SK-N-SH treated with all-trans-retinoic acid at 6 μM for 48 hours (cell line): ENCODE results near the gene ONECUT3.

Experiments
- ATAC-seq: fragments of 200-7000 bp; cut with Tn5 transposase; 3 replicates; pipeline ENCODE4 v1.9.1; 2020; ENCODE audit warnings: mild to moderate bottlenecking, moderate library complexity
- ARNTL ChIP-seq: fragments of 450-650 bp; formaldehyde crosslinking; IDR thresholded peaks from 2 replicates; pipeline ENCODE4 v1.5.0; 2020; ENCODE audit warnings: low read depth, mild to moderate bottlenecking, moderate library complexity, borderline replicate concordance
- BACH2 ChIP-seq: fragments of 250-450 bp; sonication (Bioruptor Pico); IDR thresholded peaks from 2 replicates; pipeline ENCODE4 v1.9.0; 2021; ENCODE audit warnings: mild to moderate bottlenecking, borderline replicate concordance
- CSDC2 ChIP-seq: fragments of 250-450 bp; sonication (Bioruptor Pico); IDR thresholded peaks from 2 replicates; pipeline ENCODE4 v1.5.0; 2020; ENCODE audit warnings: mild to moderate bottlenecking, moderate library complexity
- ESRRG ChIP-seq: fragments of 250-450 bp; sonication (Bioruptor Pico); IDR thresholded peaks from 2 replicates; pipeline ENCODE4 v1.6.1; 2021; ENCODE audit warnings: mild to moderate bottlenecking
- GLIS3 ChIP-seq: fragments of 250-450 bp; sonication (Bioruptor Pico); IDR thresholded peaks from 2 replicates; pipeline ENCODE4 v1.5.0; 2020; ENCODE audit warnings: mild to moderate bottlenecking, moderate library complexity
- ISL1 ChIP-seq: fragments of 250-450 bp; sonication (Bioruptor Pico); IDR thresholded peaks from 2 replicates; pipeline ENCODE4 v2.1.2; 2022; ENCODE audit warnings: mild to moderate bottlenecking, moderate library complexity
- OSR1 ChIP-seq: fragments of 250-450 bp; sonication (Bioruptor Pico); IDR thresholded peaks from 2 replicates; pipeline ENCODE4 v1.8.0; 2022; ENCODE audit warnings: moderate library complexity, mild to moderate bottlenecking, inconsistent platforms
- PPARA ChIP-seq: fragments of 250-450 bp; sonication (Bioruptor Pico); IDR thresholded peaks from 2 replicates; pipeline ENCODE4 v1.5.0; 2020; ENCODE audit warnings: mild to moderate bottlenecking, borderline replicate concordance
- RARB ChIP-seq: fragments of 250-450 bp; sonication (Bioruptor Pico); IDR thresholded peaks from 2 replicates; pipeline ENCODE4 v1.8.0; 2021; ENCODE audit warnings: mild to moderate bottlenecking, moderate library complexity
- TCF4 ChIP-seq: fragments of 250-450 bp; sonication (Bioruptor Pico); IDR thresholded peaks from 2 replicates; pipeline ENCODE4 v1.8.0; 2021; ENCODE audit warnings: mild to moderate bottlenecking, moderate library complexity, borderline replicate concordance
- TOX ChIP-seq: fragments of 250-450 bp; sonication (Bioruptor Pico); IDR thresholded peaks from 2 replicates; pipeline ENCODE4 v1.8.0; 2021; ENCODE audit warnings: mild to moderate bottlenecking, moderate library complexity, borderline replicate concordance
- ZC3H10 ChIP-seq: fragments of 250-450 bp; sonication (Bioruptor Pico); IDR thresholded peaks from 2 replicates; pipeline ENCODE4 v1.5.1; 2021; ENCODE audit warnings: mild to moderate bottlenecking, moderate library complexity
- ZFP3 ChIP-seq: fragments of 250-450 bp; sonication (Bioruptor Pico); IDR thresholded peaks from 2 replicates; pipeline ENCODE4 v1.5.0; 2020; ENCODE audit warnings: mild to moderate bottlenecking, moderate library complexity
- ZNF565 ChIP-seq: fragments of 450-650 bp; formaldehyde crosslinking; conservative IDR thresholded peaks from 2 replicates; pipeline ENCODE4 v1.5.0; 2020; ENCODE audit warnings: low read depth, mild to moderate bottlenecking, moderate library complexity
- ZNF70 ChIP-seq: fragments of 450-650 bp; formaldehyde crosslinking; IDR thresholded peaks from 2 replicates; pipeline ENCODE4 v1.5.0; 2020; ENCODE audit warnings: mild to moderate bottlenecking, moderate library complexity
- ZNF8 ChIP-seq: fragments of 450-650 bp; formaldehyde crosslinking; IDR thresholded peaks from 2 replicates; pipeline ENCODE4 v1.5.0; 2020; ENCODE audit warnings: mild to moderate bottlenecking, moderate library complexity
- TF ChIP-seq, protein P1 (sequence below): fragments of 250-450 bp; sonication (Bioruptor Pico); IDR thresholded peaks from 2 replicates; pipeline ENCODE4 v1.8.0; 2021; ENCODE audit warnings: low read depth, mild to moderate bottlenecking, moderate library complexity, borderline replicate concordance
- TF ChIP-seq, protein P2 (sequence below): fragments of 250-450 bp; sonication (Bioruptor Pico); IDR thresholded peaks from 2 replicates; pipeline ENCODE4 v1.5.1; 2020; ENCODE audit warnings: low read depth, mild to moderate bottlenecking, moderate library complexity
- TF ChIP-seq, protein P3 (sequence below): fragments of 250-450 bp; sonication (Bioruptor Pico); IDR thresholded peaks from 2 replicates; pipeline ENCODE4 v1.5.0; 2020; ENCODE audit warnings: mild to moderate bottlenecking, moderate library complexity
- TF ChIP-seq, protein P4 (sequence below): fragments of 250-450 bp; sonication (Bioruptor Pico); IDR thresholded peaks from 2 replicates; pipeline ENCODE4 v1.8.0; 2020; ENCODE audit warnings: mild to moderate bottlenecking, moderate library complexity, borderline replicate concordance
- TF ChIP-seq, protein P5 (sequence below): fragments of 250-450 bp; sonication (Bioruptor Pico); IDR thresholded peaks from 2 replicates; pipeline ENCODE4 v1.5.1; 2021; ENCODE audit warnings: mild to moderate bottlenecking, moderate library complexity

ONECUT3 gene

DNA sequence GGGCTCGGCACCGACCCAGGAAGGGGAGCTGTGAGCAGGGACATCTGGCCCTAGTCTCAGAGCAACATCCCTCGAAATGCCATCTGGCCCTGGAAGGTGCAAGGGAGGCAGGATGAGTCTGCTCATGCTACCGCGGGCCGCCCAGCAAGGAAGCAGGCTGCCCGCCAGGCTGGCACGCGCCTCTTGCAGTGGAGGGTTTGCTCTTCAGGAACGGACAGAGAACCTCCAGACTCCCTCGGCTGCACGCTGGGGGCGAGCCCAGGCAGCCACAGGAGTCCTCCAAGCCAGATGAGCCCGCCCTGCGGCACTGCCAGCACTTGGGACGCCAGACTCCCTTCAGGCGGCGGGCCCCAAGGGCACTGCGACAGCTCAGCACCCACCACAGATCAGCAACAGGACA, 68.9 kb downstream of the ONECUT3 start:
- no peak for ATAC-seq

DNA sequence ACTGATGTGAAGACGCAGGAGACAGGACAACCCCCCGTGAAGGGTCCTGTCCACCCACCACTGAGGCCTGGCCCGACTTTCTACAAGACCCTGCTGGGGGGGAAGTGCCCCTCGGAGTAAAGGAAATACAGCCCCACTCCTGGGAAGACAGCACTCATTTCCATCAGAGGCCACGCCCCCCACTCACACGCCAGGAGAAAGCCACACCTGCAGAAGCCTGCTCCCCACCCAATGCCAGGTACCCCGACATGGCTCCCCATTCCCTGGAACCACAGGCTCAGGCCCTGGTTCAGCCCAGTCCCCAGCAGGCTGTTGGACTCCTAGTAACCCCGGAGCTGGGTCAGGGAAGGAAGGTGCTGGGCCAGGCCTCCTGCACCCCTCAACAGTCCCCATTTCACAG, 69.7 kb downstream of the ONECUT3 start:
- ATAC-seq: no peak
- TF ChIP-seq, protein P1, sequence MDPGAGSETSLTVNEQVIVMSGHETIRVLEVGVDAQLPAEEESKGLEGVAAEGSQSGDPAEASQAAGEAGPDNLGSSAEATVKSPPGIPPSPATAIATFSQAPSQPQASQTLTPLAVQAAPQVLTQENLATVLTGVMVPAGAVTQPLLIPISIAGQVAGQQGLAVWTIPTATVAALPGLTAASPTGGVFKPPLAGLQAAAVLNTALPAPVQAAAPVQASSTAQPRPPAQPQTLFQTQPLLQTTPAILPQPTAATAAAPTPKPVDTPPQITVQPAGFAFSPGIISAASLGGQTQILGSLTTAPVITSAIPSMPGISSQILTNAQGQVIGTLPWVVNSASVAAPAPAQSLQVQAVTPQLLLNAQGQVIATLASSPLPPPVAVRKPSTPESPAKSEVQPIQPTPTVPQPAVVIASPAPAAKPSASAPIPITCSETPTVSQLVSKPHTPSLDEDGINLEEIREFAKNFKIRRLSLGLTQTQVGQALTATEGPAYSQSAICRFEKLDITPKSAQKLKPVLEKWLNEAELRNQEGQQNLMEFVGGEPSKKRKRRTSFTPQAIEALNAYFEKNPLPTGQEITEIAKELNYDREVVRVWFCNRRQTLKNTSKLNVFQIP (CRISPR knock-in tag): no peak
- TF ChIP-seq BACH2 (CRISPR knock-in tag): no peak
- TF ChIP-seq, protein P2, sequence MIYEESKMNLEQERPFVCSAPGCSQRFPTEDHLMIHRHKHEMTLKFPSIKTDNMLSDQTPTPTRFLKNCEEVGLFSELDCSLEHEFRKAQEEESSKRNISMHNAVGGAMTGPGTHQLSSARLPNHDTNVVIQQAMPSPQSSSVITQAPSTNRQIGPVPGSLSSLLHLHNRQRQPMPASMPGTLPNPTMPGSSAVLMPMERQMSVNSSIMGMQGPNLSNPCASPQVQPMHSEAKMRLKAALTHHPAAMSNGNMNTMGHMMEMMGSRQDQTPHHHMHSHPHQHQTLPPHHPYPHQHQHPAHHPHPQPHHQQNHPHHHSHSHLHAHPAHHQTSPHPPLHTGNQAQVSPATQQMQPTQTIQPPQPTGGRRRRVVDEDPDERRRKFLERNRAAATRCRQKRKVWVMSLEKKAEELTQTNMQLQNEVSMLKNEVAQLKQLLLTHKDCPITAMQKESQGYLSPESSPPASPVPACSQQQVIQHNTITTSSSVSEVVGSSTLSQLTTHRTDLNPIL (CRISPR knock-in tag): no peak
- TF ChIP-seq, protein P3, sequence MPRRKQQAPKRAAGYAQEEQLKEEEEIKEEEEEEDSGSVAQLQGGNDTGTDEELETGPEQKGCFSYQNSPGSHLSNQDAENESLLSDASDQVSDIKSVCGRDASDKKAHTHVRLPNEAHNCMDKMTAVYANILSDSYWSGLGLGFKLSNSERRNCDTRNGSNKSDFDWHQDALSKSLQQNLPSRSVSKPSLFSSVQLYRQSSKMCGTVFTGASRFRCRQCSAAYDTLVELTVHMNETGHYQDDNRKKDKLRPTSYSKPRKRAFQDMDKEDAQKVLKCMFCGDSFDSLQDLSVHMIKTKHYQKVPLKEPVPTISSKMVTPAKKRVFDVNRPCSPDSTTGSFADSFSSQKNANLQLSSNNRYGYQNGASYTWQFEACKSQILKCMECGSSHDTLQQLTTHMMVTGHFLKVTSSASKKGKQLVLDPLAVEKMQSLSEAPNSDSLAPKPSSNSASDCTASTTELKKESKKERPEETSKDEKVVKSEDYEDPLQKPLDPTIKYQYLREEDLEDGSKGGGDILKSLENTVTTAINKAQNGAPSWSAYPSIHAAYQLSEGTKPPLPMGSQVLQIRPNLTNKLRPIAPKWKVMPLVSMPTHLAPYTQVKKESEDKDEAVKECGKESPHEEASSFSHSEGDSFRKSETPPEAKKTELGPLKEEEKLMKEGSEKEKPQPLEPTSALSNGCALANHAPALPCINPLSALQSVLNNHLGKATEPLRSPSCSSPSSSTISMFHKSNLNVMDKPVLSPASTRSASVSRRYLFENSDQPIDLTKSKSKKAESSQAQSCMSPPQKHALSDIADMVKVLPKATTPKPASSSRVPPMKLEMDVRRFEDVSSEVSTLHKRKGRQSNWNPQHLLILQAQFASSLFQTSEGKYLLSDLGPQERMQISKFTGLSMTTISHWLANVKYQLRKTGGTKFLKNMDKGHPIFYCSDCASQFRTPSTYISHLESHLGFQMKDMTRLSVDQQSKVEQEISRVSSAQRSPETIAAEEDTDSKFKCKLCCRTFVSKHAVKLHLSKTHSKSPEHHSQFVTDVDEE (CRISPR knock-in tag): no peak
- TF ChIP-seq, protein P4, sequence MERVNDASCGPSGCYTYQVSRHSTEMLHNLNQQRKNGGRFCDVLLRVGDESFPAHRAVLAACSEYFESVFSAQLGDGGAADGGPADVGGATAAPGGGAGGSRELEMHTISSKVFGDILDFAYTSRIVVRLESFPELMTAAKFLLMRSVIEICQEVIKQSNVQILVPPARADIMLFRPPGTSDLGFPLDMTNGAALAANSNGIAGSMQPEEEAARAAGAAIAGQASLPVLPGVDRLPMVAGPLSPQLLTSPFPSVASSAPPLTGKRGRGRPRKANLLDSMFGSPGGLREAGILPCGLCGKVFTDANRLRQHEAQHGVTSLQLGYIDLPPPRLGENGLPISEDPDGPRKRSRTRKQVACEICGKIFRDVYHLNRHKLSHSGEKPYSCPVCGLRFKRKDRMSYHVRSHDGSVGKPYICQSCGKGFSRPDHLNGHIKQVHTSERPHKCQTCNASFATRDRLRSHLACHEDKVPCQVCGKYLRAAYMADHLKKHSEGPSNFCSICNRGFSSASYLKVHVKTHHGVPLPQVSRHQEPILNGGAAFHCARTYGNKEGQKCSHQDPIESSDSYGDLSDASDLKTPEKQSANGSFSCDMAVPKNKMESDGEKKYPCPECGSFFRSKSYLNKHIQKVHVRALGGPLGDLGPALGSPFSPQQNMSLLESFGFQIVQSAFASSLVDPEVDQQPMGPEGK (CRISPR knock-in tag): no peak
- TF ChIP-seq, all 23 proteins: peak for 0

More for the DNA sequence above, 68.9 kb downstream of the ONECUT3 start:
- no peak for TF ChIP-seq ESRRG (CRISPR knock-in tag)
- no peak for TF ChIP-seq ARNTL (CRISPR knock-in tag)
- no peak for TF ChIP-seq OSR1 (CRISPR knock-in tag)
- no peak for TF ChIP-seq ISL1
- no peak for TF ChIP-seq ZNF70
- TF ChIP-seq, protein P3 (CRISPR knock-in tag): no peak
- TF ChIP-seq RARB (CRISPR knock-in tag): no peak
- no peak for TF ChIP-seq ZFP3 (CRISPR knock-in tag)
- TF ChIP-seq ZNF8 (CRISPR knock-in tag): no peak
- TF ChIP-seq TCF4 (CRISPR knock-in tag): no peak
- TF ChIP-seq, protein P2 (CRISPR knock-in tag): no peak
- TF ChIP-seq ZC3H10 (CRISPR knock-in tag): no peak
- no peak for TF ChIP-seq CSDC2
- no peak for TF ChIP-seq PPARA (CRISPR knock-in tag)
- TF ChIP-seq, protein P5, sequence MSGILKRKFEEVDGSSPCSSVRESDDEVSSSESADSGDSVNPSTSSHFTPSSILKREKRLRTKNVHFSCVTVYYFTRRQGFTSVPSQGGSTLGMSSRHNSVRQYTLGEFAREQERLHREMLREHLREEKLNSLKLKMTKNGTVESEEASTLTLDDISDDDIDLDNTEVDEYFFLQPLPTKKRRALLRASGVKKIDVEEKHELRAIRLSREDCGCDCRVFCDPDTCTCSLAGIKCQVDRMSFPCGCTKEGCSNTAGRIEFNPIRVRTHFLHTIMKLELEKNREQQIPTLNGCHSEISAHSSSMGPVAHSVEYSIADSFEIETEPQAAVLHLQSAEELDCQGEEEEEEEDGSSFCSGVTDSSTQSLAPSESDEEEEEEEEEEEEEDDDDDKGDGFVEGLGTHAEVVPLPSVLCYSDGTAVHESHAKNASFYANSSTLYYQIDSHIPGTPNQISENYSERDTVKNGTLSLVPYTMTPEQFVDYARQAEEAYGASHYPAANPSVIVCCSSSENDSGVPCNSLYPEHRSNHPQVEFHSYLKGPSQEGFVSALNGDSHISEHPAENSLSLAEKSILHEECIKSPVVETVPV (CRISPR knock-in tag): no peak
- TF ChIP-seq TOX (CRISPR knock-in tag): no peak
- no peak for TF ChIP-seq GLIS3 (CRISPR knock-in tag)
- TF ChIP-seq ZNF565 (CRISPR knock-in tag): no peak
- TF ChIP-seq, all 23 proteins: peak for 0
